Ecto neural progenitor cell (in vitro differentiated cells): ENCODE data around the gene DDX51.

Experiments
- DNase-seq: peaks from one replicate; pipeline ENCODE4 v3.0.0-alpha.2; 2018; ENCODE audit warnings: low spot score

Gene DDX51, protein sequence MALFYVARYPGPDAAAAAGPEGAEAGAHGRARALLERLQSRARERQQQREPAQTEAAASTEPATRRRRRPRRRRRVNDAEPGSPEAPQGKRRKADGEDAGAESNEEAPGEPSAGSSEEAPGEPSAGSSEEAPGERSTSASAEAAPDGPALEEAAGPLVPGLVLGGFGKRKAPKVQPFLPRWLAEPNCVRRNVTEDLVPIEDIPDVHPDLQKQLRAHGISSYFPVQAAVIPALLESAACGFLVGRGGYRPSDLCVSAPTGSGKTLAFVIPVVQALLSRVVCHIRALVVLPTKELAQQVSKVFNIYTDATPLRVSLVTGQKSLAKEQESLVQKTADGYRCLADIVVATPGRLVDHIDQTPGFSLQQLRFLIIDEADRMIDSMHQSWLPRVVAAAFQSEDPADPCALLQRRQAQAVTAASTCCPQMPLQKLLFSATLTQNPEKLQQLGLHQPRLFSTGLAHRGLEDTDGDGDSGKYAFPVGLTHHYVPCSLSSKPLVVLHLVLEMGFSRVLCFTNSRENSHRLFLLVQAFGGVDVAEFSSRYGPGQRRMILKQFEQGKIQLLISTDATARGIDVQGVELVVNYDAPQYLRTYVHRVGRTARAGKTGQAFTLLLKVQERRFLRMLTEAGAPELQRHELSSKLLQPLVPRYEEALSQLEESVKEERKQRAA

GRCh38 chr12:132144115-132144809 lies at the start of gene DDX51, which contains the start of gene NOC4L:
DDX51 (minus strand) TSS chr12:132144319; CDS start chr12:132144296, 23 bp downstream.
NOC4L (plus strand) TSS chr12:132144457; CDS start chr12:132144489, 32 bp downstream.
- DNase-seq: peak; percentile 99

DNA sequence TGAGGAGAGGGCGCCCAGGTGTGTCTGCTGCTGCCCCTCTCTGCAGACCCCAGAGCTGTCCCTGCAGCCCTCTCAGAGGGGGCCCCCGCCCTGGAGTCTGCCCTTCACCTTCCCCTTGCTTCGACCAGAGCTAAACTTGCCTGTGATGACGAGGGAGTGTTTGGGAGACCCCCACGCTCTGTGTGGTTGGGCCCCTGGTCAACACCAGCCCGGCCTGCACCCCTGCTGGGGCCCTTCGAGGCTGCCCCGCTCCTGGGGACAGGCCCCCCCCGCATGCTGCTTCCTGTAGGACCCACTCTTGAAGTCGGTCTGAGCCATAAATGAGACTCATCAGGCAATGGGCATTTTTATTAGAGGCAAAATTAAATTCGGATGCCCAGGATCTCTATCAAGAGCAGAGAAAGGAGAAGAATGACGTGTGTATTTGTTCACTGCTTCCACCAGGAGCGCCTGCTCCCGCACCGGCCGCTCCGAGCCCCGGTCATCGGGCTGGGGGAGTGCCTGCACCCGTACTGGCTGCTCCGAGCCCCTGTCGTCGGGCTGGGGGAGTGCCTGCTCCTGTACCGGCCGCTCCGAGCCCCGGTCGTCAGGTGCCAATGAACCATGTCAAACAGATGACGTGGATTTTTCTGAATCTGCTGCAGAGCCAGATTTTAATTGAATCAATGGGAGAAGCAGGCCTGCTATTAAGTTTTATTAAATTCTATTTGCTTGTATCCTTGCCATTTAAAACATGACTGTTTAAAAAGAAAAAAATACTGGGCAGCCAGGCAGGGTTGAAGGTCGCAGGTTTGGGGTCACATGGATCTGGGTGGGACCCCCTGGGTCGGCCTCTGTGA lies 47.8 kb upstream of the DDX51 start:
- DNase-seq: no peak

GRCh38 chr12:132190834-132191500 lies 46.8 kb upstream of the DDX51 start:
- no peak for DNase-seq

DNA sequence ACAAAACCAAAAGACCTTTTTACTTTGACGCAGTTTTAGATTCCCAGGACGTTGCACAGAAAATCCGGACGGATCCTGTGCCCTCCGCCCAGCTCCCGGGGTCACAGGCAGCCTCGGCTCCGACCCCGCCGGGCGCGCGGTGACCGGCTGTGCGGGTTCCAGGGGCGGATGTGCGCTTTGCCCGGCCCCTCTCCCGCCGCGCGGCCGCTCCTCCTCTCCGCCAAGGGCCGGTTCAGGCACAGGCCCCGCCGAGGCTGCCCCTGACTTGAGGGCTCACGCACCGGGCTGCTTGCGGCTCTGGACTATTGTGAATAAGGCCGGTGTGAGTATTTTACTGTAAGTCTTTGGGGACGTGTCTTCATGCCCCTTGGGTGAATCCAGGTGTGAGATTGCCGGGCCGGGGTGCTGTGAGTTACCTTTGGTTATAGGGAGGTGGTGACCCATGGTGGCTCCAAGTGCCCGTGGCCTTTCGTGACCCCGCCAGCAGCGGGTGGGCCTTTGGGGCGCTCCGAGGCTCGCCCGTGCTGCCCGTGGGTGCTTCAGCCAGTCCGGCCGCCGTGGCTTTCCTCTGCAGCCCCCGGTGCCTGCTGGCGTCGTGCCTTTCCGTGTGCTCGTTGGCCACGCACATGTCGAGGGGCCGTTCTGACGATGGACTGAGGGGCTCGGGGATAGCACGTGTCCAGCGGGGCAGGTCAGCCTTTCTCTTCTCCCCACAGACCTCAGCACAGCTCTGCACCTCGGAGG lies 46.1 kb upstream of the DDX51 start:
- peak; percentile 80 for DNase-seq

DNA sequence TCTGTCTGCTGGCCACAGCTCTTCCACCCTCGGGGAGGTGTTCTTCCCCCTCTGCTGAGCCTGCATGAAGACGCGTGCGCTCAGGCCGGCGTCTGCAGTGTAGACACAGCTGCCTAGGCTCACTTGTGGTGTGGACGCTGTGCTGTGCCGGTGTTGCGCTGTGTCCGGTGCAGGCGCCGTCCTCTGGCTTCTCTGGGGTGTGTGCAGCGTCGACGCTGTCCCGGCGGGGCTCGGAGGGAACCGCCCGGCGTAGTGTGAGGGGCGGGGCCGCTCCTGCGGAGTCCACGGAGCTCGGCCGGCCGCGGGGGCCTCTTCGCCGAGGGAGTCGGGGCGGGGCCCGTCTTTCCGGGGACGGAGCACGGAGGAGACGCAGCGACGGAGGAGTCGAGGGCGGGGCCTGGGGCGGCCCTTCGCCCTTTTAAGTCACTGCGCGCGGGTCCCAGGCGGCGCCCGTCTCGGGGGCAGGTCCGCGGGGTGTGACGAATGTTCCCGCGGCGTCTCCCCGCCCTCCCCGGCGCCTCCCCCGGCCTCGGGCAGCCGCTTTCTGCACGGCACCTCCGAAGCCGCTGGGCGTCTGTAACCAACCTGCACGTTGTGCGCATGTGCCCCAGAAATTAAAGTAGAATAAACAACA lies 45.4 kb upstream of the DDX51 start:
- DNase-seq: peak; percentile 91

GRCh38 chr12:132188916-132189325 lies 44.8 kb upstream of the DDX51 start:
- DNase-seq: no peak

- DNase-seq: no peak
Observed at GRCh38 chr12:132188451-132188901, 44.4 kb upstream of the DDX51 start.

DNA sequence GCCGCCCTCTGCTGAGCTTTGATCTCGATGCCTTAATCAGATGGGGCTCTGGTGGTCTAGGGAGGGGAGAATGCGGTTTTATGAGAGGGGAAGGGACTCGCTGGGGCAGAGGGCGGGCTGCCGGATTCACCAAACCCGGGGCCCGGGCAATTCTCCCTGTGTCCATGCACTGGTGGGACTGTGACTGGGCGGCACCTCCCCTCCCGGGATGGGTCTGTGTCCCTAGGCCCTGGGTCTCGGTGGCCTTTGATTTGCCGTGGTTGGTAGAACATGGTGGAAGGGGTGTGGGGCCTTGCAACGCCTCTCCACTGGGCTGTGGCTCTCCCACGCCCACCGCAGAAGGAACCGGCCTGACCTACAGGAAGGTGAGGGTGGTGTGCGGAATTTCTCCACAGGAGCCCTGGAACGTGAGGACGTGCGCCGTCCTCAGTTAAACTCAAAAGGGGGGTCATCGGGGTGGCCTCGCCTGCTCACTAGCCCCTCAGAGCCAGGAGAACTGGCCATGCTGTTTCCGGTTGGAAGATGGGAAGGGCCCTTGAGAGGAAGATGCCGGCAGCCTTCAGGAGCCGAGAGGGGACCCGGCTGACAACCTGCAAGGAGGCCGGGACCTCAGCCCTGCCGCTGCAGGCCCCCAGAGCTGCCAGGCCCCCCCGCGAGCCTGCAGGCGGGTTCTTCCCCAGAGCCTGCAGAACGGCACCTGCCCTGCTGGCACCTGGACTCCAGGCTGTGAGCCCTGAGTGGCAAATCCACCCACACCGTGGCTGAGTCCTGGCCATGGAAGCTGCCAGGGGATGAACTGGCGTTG lies 43.7 kb upstream of the DDX51 start:
- DNase-seq: no peak

GRCh38 chr12:132186857-132187620 lies 42.9 kb upstream of the DDX51 start:
- no peak for DNase-seq

DNA sequence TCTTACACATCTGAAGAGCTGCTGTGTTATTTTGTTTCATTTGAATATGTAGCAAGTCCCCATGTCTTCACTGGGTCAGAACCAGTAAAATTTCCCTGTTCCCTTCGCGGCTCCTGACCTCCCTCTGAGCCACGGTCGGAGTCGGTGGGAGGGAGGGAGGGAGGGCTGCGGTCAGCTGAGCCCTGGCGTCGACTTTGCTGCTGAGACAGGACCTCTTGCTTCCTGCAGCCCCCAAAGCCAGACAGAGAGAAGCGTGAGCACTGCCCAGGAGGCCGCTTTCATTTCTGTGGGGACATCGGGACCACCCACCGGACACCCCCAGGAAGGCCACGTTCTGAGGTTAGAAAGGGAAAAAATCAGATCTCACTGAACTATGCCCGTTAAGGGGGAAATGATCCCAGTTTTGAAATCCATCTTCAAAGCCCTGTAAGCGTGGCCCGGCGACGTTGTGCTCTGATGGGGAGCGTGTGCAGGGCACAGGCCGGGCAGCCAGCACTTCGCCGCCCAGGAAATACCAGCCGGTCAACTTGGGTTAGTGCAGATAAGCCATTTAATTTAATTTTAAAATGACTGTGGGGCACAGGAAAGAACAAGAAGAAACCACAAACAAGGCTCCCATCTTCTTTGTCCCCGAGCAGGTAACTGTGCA lies 42.2 kb upstream of the DDX51 start:
- no peak for DNase-seq

DNA sequence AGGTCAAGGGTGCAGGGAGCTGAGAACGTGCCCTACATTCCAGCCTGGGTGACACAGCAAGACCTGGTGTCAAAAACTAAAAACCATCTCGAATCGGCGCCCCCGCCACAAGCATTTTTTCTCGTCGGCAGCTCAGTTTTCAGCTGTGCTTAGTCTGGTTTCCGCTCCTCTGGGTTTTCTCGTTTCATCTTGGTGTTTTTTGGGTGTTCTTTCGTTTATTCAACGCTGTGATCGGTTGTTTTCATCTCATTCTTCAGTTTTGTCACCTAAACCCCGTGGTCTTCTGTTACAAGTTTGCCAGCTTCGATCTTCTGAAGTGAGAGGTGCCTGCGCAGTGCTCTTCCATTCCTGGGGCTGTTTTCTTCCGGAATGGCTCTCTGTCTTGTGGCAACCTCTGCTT lies 41.6 kb upstream of the DDX51 start:
- no peak for DNase-seq

GRCh38 chr12:132182711-132183365 lies 38.7 kb upstream of the DDX51 start:
- no peak for DNase-seq

- no peak for DNase-seq
Observed at GRCh38 chr12:132182206-132182710, 38.1 kb upstream of the DDX51 start.

DNA sequence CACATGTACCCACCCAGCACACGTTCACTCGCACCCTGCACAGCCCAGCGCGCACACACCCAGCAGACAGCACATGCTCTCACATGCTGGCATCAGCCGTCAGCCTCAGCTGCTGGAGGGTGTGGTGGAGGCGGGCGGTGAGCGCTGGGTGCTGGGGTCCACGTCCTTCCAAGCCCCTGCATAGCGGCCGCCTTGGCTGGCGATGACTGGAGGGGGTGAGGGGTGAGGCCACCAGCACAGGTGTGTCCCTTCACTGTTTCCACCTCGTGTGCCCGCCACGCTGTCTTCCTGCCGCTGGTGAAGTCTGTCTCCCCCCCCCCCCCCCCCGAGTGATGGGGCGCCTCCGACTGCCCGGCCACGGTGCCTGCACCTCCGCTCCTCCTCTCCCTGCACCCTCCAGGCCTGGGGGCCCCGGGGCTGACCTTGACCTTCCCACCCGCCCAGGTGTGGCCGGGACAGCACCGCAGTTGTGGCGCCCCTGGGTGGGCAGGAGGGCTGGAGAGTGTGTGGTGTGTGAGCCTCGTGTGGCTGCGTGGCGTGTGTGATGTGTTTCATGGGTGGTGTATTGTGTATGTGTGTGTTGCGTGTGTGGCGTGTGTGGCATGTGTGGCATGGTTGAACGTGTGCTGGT lies 37.6 kb upstream of the DDX51 start:
- no peak for DNase-seq

DNA sequence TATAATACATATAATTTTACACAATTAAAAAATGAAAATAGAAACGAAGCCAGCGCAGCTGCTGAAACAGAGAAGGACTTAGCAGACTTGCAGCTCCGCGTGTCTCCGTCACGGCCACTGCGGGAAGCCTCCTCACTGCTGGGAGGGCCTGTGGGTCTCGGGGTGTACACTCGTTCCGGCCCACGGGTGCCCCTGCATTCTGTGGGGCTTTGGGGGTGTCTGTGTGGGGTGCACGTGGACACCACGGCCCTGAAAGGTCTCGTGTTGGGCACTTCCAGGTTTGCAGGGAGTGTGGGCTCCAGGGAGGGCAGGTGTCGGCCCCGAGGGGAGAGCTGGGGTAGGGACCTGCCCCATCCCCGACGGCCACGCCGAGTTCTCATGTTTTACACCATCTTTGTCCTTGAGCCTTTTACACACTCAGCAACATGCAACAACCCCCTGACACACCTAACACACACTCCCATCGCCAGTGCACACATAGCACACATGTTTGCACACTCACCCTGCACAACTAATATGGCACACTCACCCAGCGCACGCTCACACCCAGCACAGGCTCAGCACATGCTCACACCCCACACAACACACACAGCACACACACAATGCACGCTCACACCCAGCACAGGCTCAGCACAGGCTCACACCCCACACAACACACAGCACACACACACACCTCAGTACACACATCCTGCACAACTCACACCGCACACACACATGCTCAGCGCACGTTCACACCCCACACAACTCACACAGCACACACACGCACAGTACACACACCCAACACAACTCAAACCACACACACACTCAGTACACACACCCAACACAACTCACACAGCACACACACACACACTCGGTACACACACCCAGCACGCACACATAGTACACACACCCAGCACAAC lies 36.8 kb upstream of the DDX51 start:
- no peak for DNase-seq
